Fibroblast of villous mesenchyme (primary cell): Measurements from ENCODE around the gene FABP1. TPM values are rescaled to one million over a fixed set of nuclear protein-coding genes. Genes with fewer than 3 reads are reported as not detected.

Experiments
- DNase-seq: peaks from one replicate; pipeline ENCODE4 v3.0.0-alpha.2; 2010; ENCODE audit warnings: low read depth
- H3K4me3 ChIP-seq: 2 replicates; pipeline ENCODE4 v1.5.1; 2011; ENCODE audit warnings: low read depth, mild to moderate bottlenecking, low read length
- CTCF ChIP-seq: IDR thresholded peaks from 2 replicates; pipeline ENCODE4 v1.5.1; 2012; ENCODE audit warnings: low read depth, mild to moderate bottlenecking, low read length; ENCODE audit not compliant: insufficient read depth
- total RNA-seq: library from RNA; depleted of rRNA; stranded (reverse); fragments of >200 nt; gene quantifications from 2 replicates; pipeline ENCODE4 v1.2.3, GENCODE V29; 2012

Gene FABP1
- not detected in 2 replicates for total RNA-seq

- no peak for DNase-seq
- TF ChIP-seq CTCF: no peak
- no peak within 1 kb of the TSS for H3K4me3 ChIP-seq
These were observed at the start of gene FABP1 for GRCh38 chr2:88127888-88128653. TSS of gene FABP1 (minus strand) at chr2:88128062. CDS start at chr2:88128017, 45 bp downstream.

- DNase-seq: no peak
- no peak for TF ChIP-seq CTCF
- H3K4me3 ChIP-seq: no peak overlapping the region
These were observed 49.7 kb upstream of the FABP1 start for GRCh38 chr2:88177556-88177955.

- no peak for TF ChIP-seq CTCF
- DNase-seq: no peak
- H3K4me3 ChIP-seq: no peak overlapping the region
These were observed 48.6 kb upstream of the FABP1 start for GRCh38 chr2:88176352-88176984.

- no peak for TF ChIP-seq CTCF
- no peak overlapping the region for H3K4me3 ChIP-seq
These were observed 45.0 kb upstream of the FABP1 start for GRCh38 chr2:88172882-88173281.

GRCh38 chr2:88171966-88172365 lies 44.1 kb upstream of the FABP1 start:
- no peak for DNase-seq

More at GRCh38 chr2:88172882-88173281, 45.0 kb upstream of the FABP1 start:
- DNase-seq: no peak

GRCh38 chr2:88170472-88170892 lies 42.6 kb upstream of the FABP1 start:
- TF ChIP-seq CTCF: no peak
- peak overlapping the region; percentile 70 for H3K4me3 ChIP-seq
- peak; percentile 20 for DNase-seq

More at GRCh38 chr2:88171966-88172365, 44.1 kb upstream of the FABP1 start:
- no peak overlapping the region for H3K4me3 ChIP-seq
- no peak for TF ChIP-seq CTCF

- TF ChIP-seq CTCF: no peak
These were observed 40.5 kb upstream of the FABP1 start for GRCh38 chr2:88168386-88168785.

More at GRCh38 chr2:88168386-88168785, 40.5 kb upstream of the FABP1 start:
- H3K4me3 ChIP-seq: no peak overlapping the region
- no peak for DNase-seq
